Activated CD8-positive, alpha-beta T cell treated with anti-CD3 and anti-CD28 coated beads, Interleukin-2, amount 10 ng/mL, durations not matched to agents 7 days and 5 days (primary cell): ENCODE data around the gene IL24. TPM values are rescaled to one million over a fixed set of nuclear protein-coding genes. Genes with fewer than 3 reads are reported as not detected.

Source experiments
- ATAC-seq: fragments of 150-1000 bp; cut with Tn5 transposase; one replicate; pipeline ENCODE4 v1.10.0; 2021; ENCODE audit warnings: moderate library complexity
- CTCF ChIA-PET: fragments of 350-600 bp; sonication (Branson Sonifier 250); formaldehyde crosslinking; loops from one replicate; lab custom pipeline; 2021; ENCODE audit warnings: antibody characterized with exemption; lab: Charles Lee
- POLR2A ChIA-PET: fragments of 350-600 bp; sonication (Branson Sonifier 250); formaldehyde crosslinking; loops from one replicate; lab custom pipeline; 2021; ENCODE audit warnings: antibody characterized with exemption; lab: Charles Lee
- DNase-seq: peaks from one replicate; pipeline ENCODE4 v3.0.0-alpha.2; 2020
- H3K27ac Mint-ChIP-seq: one replicate; pipeline ENCODE4 v1.8.0; 2021; ENCODE audit warnings: mild to moderate bottlenecking, mixed read lengths
- H3K27me3 Mint-ChIP-seq: one replicate; pipeline ENCODE4 v1.8.0; 2021; ENCODE audit warnings: low read depth, mixed read lengths
- H3K36me3 Mint-ChIP-seq: one replicate; pipeline ENCODE4 v1.8.0; 2021; ENCODE audit warnings: low read depth, mixed read lengths
- H3K4me1 Mint-ChIP-seq: one replicate; pipeline ENCODE4 v1.8.0; 2021; ENCODE audit warnings: low read depth, mixed read lengths
- H3K4me3 Mint-ChIP-seq: one replicate; pipeline ENCODE4 v1.8.0; 2021; ENCODE audit warnings: mild to moderate bottlenecking, mixed read lengths
- H3K9me3 Mint-ChIP-seq: one replicate; pipeline ENCODE4 v1.8.0; 2022; ENCODE audit warnings: mixed read lengths; ENCODE audit not compliant: insufficient read depth
- total RNA-seq, 2 experiments: library from RNA; stranded (reverse); gene quantifications; one replicate each; pipeline ENCODE4 v1.2.3, GENCODE V29; 2021

The IL24 gene
- total RNA-seq, 2 experiments from 2014 or later = not detected

DNA sequence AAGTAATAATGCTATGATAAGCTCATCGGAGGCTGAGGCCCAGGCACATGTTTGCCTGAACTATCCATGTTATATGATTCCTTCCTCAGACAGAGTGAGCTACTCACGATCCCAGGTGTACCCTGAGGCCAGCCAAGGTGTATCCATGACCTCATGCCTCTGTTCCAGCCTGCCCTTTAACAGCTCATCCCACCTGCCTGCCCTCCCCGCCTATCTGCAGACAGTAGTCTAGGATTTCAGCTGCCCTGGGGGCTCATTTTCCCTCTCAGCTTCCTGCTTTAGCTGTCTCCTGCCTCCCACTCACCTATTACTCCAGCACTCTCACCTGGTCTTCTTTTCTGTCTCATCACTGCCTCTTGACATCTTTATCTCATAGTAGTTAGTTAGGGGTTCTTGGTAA lies 1.9 kb upstream of the IL24 start:
- no peaks in the 10 kb centered on the region for H3K36me3 Mint-ChIP-seq
- H3K4me1 Mint-ChIP-seq = peaks cover 15% of the 10 kb centered on the region
- no peak overlapping the region for H3K4me3 Mint-ChIP-seq
- H3K27me3 Mint-ChIP-seq = peaks cover 2% of the 10 kb centered on the region
- DNase-seq = no peak
- no peak overlapping the region for H3K27ac Mint-ChIP-seq
- H3K9me3 Mint-ChIP-seq = no peaks in the 10 kb centered on the region
- POLR2A ChIA-PET = no interaction called here
- CTCF ChIA-PET = interaction anchor here (0.6 to 2.2 kb wide), 11 partner anchors 11 to 87 kb away, joined by 3 to 9 read pairs (median 3); no protein-coding TSS in a partner anchor
- no peak for ATAC-seq

DNA sequence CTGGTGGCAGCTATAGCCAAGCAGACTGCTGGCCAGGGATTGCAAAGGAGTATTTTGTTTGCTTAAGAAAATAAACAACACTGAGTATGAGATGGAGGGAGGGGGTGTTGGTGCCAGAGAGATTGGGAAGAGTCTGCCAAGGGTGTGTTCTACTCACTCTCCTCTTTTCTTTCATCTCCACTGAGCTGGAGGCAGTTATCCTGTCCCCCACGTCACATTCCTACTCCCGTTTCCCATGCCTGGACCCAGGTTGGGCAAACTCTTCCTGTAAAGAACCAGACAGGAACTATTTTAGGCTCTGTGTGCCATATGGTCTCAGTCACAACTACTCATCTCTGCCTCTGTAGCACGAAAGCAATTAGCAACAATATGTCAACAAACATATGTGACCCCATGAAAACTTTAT lies 1.4 kb upstream of the IL24 start:
- no peaks in the 10 kb centered on the region for H3K36me3 Mint-ChIP-seq
- no peak for ATAC-seq
- H3K27ac Mint-ChIP-seq = no peak overlapping the region
- H3K9me3 Mint-ChIP-seq = no peaks in the 10 kb centered on the region
- ChIA-PET CTCF (interaction anchor here (0.6 to 2.3 kb wide), 13 partner anchors 10 to 156 kb away, joined by 3 to 11 read pairs (median 4); partner anchors contain the start of gene IL20), POLR2A (no interaction called here)
- H3K4me1 Mint-ChIP-seq = peaks cover 10% of the 10 kb centered on the region
- no peak overlapping the region for H3K4me3 Mint-ChIP-seq
- peaks cover 2% of the 10 kb centered on the region for H3K27me3 Mint-ChIP-seq
- DNase-seq = peak; percentile 9

DNA sequence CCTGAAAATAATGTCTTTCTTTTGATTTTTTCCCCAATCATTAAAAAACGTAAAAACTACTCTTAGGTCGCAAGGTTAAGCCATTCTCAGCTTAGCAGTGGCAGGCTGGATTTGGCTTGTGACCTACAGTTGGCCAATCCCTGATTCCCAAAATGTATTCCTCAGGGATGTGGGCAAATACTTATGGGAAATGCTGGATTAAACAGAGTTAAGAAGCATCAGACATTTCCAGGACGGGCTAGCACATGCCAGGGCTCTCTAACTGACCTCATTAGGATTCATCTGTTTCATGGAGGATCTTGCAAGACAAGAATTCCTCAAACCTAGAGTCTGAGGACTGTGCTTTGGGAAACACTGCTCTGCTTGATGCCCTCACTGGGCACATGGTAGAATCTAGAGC lies 982 bp upstream of the IL24 start:
- DNase-seq (peak; percentile 8), ATAC-seq (no peak)
- Mint-ChIP-seq H3K27me3 (peaks cover 2% of the 10 kb centered on the region), H3K9me3 (no peaks in the 10 kb centered on the region), H3K27ac (no peak overlapping the region), H3K4me1 (peaks cover 6% of the 10 kb centered on the region), H3K4me3 (no peak overlapping the region), H3K36me3 (no peaks in the 10 kb centered on the region)
- POLR2A ChIA-PET = no interaction called here
- CTCF ChIA-PET = interaction anchor here (0.9 to 2.3 kb wide), 10 partner anchors 10 to 261 kb away, joined by 3 to 11 read pairs (median 4); partner anchors contain the start of genes DYRK3 and IL20

DNA sequence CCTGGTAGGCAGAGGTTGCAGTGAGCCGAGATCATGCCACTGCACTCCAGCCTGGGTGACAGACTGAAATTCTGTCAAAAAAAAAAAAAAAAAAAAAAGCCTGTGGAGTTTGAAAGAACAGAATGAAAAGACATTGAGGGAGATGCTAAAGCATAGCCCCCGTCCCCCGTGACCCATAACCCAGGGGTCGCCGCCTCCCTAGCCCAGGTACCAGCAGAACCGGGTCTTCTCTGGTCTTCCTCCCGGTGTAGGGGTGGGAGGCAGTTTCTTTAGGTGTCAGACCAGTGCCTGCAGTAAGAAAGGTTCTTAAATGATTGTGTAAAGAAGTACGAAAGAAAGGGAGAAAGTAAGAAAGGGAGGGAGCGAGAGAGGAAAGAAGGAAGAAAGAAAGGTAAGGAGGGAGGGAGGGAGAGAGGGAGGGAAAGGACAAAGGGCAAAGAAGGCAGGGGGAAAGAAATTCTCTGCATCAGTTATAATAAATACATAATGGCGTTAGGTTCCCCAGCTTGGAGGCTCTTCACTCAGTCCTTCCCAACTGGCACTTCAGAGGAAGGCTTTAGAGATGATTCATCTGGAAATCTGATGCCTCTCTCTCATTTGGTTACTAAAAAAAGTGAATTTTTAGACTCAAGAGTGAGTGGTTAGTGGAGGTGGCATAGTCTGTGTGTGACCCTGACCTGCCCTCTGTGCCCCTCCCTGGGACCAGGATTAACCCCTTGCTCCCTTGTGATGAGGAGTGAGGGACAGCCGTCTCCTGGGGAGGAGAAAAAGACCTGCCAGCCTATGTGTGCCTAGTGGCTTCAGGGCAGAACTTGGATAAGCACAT lies 1.1 kb downstream of the IL24 start:
- DNase-seq (peak; percentile 17), ATAC-seq (no peak)
- peaks cover 2% of the 10 kb centered on the region for H3K27me3 Mint-ChIP-seq
- no peak overlapping the region for H3K27ac Mint-ChIP-seq
- CTCF ChIA-PET = interaction anchor here (1.6 to 2.3 kb wide), 3 partner anchors 14 to 89 kb away, joined by 9 to 11 read pairs (median 10); partner anchors contain the start of gene IL20
- H3K4me1 Mint-ChIP-seq = peaks cover 5% of the 10 kb centered on the region
- no peak overlapping the region for H3K4me3 Mint-ChIP-seq
- no peaks in the 10 kb centered on the region for H3K9me3 Mint-ChIP-seq
- peaks cover 5% of the 10 kb centered on the region for H3K36me3 Mint-ChIP-seq
- POLR2A ChIA-PET = no interaction called here

DNA sequence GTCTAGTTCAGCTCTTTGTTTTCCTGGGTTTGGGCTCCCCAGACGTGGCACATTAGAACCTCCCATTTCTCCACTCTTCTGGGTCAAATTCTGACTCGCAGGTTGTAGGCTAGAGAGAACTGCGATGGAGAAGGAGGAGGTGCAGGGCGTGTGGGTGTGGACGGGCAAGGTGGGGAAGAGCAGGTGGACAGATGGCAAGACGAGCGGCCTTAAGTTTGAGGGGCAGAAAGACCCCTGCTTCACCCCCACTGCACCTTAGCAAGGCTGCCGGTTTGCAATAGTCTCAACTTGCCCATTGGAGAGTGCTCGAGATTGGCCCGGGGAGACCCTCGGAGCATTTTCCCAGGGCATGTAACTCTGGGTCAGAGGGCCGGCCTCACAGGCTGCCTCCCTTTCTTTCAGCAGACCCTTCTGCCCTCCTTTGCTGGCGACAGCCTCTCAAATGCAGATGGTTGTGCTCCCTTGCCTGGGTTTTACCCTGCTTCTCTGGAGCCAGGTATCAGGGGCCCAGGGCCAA lies 1.7 kb downstream of the IL24 start:
- no peak for DNase-seq
- Mint-ChIP-seq H3K27me3 (peaks cover 2% of the 10 kb centered on the region), H3K4me3 (no peak overlapping the region), H3K36me3 (peaks cover 12% of the 10 kb centered on the region), H3K4me1 (peaks cover 5% of the 10 kb centered on the region), H3K27ac (no peak overlapping the region), H3K9me3 (no peaks in the 10 kb centered on the region)
- ChIA-PET POLR2A (interaction anchor here (0.8 kb wide), 1 partner anchor 89 kb away, joined by 4 read pairs; no protein-coding TSS in a partner anchor), CTCF (interaction anchor here (1.6 to 3.6 kb wide), 2 partner anchors 13 kb away, joined by 10 to 17 read pairs; no protein-coding TSS in a partner anchor)
- ATAC-seq = no peak

DNA sequence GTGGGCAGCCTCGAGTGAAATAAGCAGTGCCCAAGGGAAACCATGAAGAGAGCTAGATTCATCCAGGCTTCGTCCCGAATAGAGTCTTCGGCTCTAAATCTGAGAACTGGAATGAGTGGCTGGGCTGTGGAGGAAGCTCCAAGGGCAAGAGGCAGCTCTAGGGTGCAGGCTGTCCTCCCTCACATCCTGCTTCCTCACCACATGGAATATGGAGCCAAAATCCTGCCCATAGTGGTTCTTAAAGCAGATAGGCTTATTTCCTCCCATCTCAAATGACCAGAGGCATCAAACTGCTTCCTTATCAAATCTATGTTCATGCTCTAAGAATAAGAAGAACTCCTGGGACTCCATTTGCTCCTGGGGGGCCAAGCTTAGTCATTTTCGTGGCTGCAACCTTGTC lies 2.5 kb downstream of the IL24 start:
- CTCF ChIA-PET = interaction anchor here (0.9 to 3.6 kb wide), 2 partner anchors 9 to 13 kb away, joined by 3 to 17 read pairs; no protein-coding TSS in a partner anchor
- H3K27ac Mint-ChIP-seq = no peak overlapping the region
- H3K27me3 Mint-ChIP-seq = no peaks in the 10 kb centered on the region
- POLR2A ChIA-PET = interaction anchor here (0.8 kb wide), 1 partner anchor 90 kb away, joined by 4 read pairs; no protein-coding TSS in a partner anchor
- H3K9me3 Mint-ChIP-seq = no peaks in the 10 kb centered on the region
- peaks cover 9% of the 10 kb centered on the region for H3K4me1 Mint-ChIP-seq
- ATAC-seq (no peak), DNase-seq (peak; percentile 17)
- peaks cover 20% of the 10 kb centered on the region for H3K36me3 Mint-ChIP-seq
- no peak overlapping the region for H3K4me3 Mint-ChIP-seq

DNA sequence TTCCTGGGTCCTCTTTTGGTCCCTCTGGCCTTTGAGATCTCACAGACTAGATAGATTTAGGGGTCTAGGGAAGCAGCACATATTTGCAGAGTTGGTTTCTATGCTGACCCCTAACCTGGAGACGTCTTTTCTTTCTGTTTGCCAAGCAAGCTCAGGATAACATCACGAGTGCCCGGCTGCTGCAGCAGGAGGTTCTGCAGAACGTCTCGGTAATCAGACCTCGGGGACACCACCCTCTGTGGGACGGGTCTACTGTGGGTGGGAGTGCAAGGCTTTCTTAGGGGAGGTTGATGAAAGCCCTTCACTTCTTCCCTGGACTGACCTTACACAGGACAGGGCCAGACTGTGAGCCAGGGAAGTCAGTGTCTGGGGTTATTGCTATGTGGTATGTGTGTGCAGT lies 2.9 kb downstream of the IL24 start:
- POLR2A ChIA-PET = interaction anchor here (1.0 kb wide), 2 partner anchors 22 to 165 kb away, joined by 3 read pairs; partner anchors contain the start of gene FCMR
- Mint-ChIP-seq H3K4me3 (no peak overlapping the region), H3K4me1 (peaks cover 13% of the 10 kb centered on the region), H3K27ac (no peak overlapping the region), H3K27me3 (no peaks in the 10 kb centered on the region), H3K9me3 (no peaks in the 10 kb centered on the region), H3K36me3 (peaks cover 24% of the 10 kb centered on the region)
- no peak for ATAC-seq
- no peak for DNase-seq
- CTCF ChIA-PET = interaction anchor here (0.6 to 3.6 kb wide), 4 partner anchors 8 to 36 kb away, joined by 3 to 17 read pairs (median 4); no protein-coding TSS in a partner anchor

DNA sequence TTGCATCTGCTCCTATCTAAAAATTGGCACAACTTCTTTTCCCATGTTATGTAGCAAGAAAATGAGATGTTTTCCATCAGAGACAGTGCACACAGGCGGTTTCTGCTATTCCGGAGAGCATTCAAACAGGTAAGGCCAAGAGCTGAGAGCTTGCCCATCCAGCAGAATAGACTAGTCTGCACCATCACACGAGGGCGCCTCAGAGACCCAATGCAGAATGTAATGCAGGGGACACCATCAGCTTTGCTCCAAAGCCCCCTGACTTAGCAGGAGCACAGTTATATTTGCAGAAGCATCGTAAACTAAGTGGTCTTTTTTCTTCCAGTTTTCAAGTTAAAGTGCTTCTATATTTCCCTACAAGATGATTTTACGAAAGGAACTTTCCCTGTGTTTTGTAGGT lies 4.7 kb downstream of the IL24 start:
- H3K36me3 Mint-ChIP-seq = peaks cover 36% of the 10 kb centered on the region
- ChIA-PET CTCF (interaction anchor here (1.4 to 3.6 kb wide), 3 partner anchors 10 to 92 kb away, joined by 3 to 17 read pairs (median 6); no protein-coding TSS in a partner anchor), POLR2A (interaction anchor here (0.9 kb wide), 1 partner anchor 14 kb away, joined by 6 read pairs; no protein-coding TSS in a partner anchor)
- no peaks in the 10 kb centered on the region for H3K27me3 Mint-ChIP-seq
- H3K4me3 Mint-ChIP-seq = no peak overlapping the region
- H3K27ac Mint-ChIP-seq = no peak overlapping the region
- no peak for DNase-seq
- ATAC-seq = no peak
- no peaks in the 10 kb centered on the region for H3K9me3 Mint-ChIP-seq
- peaks cover 30% of the 10 kb centered on the region for H3K4me1 Mint-ChIP-seq

DNA sequence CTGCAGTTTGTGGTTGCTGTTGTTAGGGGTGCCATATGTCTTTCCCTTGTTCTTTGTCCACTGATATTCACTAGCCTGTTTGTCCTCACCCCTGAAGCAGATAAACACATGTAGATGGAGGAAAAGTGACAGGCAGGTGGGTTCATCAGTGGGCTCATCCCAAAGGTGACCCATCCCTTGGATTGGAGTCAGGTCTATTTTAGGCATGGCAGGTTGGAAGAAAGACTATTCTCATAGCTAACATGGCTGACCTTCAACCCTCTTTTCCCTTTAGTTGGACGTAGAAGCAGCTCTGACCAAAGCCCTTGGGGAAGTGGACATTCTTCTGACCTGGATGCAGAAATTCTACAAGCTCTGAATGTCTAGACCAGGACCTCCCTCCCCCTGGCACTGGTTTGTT lies 5.5 kb downstream of the IL24 start:
- CTCF ChIA-PET = interaction anchor here (3.6 kb wide), 1 partner anchor 10 kb away, joined by 17 read pairs; no protein-coding TSS in a partner anchor
- no peak overlapping the region for H3K27ac Mint-ChIP-seq
- peaks cover 31% of the 10 kb centered on the region for H3K4me1 Mint-ChIP-seq

DNA sequence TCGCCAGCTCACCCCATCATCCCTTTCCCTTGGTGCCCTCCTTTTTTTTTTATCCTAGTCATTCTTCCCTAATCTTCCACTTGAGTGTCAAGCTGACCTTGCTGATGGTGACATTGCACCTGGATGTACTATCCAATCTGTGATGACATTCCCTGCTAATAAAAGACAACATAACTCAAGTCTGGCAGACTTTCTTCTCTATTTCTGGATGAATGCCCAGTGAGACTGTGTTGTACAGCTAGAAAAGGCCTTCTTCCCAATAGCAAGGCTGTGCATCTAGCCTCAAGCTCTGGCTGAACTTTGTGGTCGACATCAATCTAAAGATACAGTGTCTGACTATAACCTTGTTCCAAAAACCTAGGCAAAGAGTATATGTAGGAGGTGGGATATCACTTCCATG lies 6.4 kb downstream of the IL24 start:
- CTCF ChIA-PET = interaction anchor here (0.5 to 1.2 kb wide), 2 partner anchors 94 to 96 kb away, joined by 3 read pairs; no protein-coding TSS in a partner anchor
- Mint-ChIP-seq H3K27ac (peak overlapping the region; percentile 11), H3K4me3 (no peak overlapping the region), H3K27me3 (no peaks in the 10 kb centered on the region), H3K4me1 (peaks cover 34% of the 10 kb centered on the region), H3K36me3 (peaks cover 44% of the 10 kb centered on the region), H3K9me3 (no peaks in the 10 kb centered on the region)
- no peak for ATAC-seq
- DNase-seq = no peak
- POLR2A ChIA-PET = no interaction called here

More for the DNA sequence above, 5.5 kb downstream of the IL24 start:
- no peak for DNase-seq
- Mint-ChIP-seq H3K27me3 (no peaks in the 10 kb centered on the region), H3K9me3 (no peaks in the 10 kb centered on the region), H3K4me3 (no peak overlapping the region), H3K36me3 (peaks cover 36% of the 10 kb centered on the region)
- no peak for ATAC-seq
- POLR2A ChIA-PET = no interaction called here

DNA sequence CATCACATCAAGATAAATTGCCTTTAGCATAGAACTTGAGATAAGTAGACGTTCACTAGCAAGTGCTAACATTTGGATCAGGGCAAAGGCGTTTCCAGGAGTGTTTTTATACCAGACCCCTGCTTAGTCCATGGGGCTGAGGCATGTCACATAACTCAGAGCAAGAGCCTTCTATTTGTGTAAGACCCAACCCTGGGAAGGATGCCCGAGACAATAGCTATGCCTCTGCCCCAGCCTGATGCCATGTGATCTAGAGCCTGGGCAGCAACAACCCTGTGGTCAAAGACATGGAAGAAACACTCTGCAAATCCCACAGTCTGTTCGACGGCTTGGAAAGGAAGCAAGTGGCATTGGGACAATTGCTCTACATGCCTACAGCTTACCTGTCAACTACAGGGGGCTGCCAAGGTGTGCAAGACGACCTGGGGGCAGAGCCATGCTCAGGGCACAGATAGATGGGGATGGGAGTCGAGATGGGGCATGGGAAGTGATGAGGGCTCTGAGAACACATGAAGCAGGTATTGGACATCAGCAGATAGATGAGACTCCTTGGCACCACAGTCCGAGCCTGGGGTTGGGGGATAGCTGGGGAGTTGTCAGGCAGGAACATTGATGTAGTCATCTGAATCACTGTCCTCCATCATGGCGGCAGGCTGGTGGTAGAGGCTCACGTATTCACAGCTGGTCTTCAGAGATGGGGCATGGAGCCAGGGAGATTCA lies 7.3 kb downstream of the IL24 start:
- ChIA-PET CTCF (interaction anchor here (0.5 to 5.5 kb wide), 9 partner anchors 15 to 97 kb away, joined by 3 to 43 read pairs (median 7); partner anchors contain the start of genes FCMR and IL20), POLR2A (interaction anchor here (0.7 kb wide), 2 partner anchors 18 to 178 kb away, joined by 3 read pairs; no protein-coding TSS in a partner anchor)
- H3K27me3 Mint-ChIP-seq = no peaks in the 10 kb centered on the region
- no peaks in the 10 kb centered on the region for H3K9me3 Mint-ChIP-seq
- no peak for DNase-seq
- H3K27ac Mint-ChIP-seq = peak overlapping the region; percentile 26
- no peak overlapping the region for H3K4me3 Mint-ChIP-seq
- H3K36me3 Mint-ChIP-seq = peaks cover 48% of the 10 kb centered on the region
- H3K4me1 Mint-ChIP-seq = peaks cover 38% of the 10 kb centered on the region
- ATAC-seq = no peak
